Neural progenitor cell (in vitro differentiated cells): Measurements from ENCODE around the gene L1TD1.
"Not testable (repeated sequence)": the region's sequence is repeated elsewhere in the genome, so short reads cannot be mapped to it uniquely, and the experiment has no call there.

Source experiments
- EZH2 ChIP-seq: fragments of 200-600 bp; sonication (generic); IDR thresholded peaks from 2 replicates; pipeline ENCODE4 v1.6.1; 2017; ENCODE audit warnings: antibody characterized with exemption, mild to moderate bottlenecking, moderate library complexity
- EZH2phosphoT487 ChIP-seq: fragments of 200-600 bp; sonication (generic); IDR thresholded peaks from 2 replicates; pipeline ENCODE4 v1.6.1; 2017; ENCODE audit warnings: antibody characterized with exemption
- TF ChIP-seq, protein P1 (sequence below): fragments of 200-600 bp; sonication (generic); IDR thresholded peaks from 2 replicates; pipeline ENCODE4 v1.5.1; 2017; ENCODE audit warnings: antibody characterized with exemption, mild to moderate bottlenecking

DNA sequence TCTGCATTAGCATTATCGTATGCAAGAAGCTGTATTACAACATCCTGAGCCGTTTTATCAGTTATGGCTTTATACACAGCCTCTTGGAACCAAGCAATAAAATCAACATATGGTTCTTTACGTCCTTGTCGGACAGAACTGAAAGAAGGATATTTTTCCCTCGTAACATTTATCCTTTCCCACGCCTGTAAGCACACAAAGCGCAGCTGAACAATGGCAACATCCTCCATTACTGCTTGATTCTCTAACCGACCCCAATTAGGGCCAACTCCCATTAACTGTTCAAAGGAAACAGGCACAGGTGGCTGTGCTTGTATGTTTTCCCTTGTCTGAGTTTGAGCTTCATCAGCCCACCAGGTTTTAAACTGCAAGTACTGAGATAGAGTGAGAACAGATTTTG lies 12.5 kb upstream of the L1TD1 start:
- TF ChIP-seq, protein P1, sequence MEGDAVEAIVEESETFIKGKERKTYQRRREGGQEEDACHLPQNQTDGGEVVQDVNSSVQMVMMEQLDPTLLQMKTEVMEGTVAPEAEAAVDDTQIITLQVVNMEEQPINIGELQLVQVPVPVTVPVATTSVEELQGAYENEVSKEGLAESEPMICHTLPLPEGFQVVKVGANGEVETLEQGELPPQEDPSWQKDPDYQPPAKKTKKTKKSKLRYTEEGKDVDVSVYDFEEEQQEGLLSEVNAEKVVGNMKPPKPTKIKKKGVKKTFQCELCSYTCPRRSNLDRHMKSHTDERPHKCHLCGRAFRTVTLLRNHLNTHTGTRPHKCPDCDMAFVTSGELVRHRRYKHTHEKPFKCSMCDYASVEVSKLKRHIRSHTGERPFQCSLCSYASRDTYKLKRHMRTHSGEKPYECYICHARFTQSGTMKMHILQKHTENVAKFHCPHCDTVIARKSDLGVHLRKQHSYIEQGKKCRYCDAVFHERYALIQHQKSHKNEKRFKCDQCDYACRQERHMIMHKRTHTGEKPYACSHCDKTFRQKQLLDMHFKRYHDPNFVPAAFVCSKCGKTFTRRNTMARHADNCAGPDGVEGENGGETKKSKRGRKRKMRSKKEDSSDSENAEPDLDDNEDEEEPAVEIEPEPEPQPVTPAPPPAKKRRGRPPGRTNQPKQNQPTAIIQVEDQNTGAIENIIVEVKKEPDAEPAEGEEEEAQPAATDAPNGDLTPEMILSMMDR = not testable (repeated sequence)
- TF ChIP-seq EZH2, EZH2phosphoT487: not testable (repeated sequence)
